Sigmoid colon (tissue), 7 donors: ENCODE measurements around the gene VEZF1. TPM values are rescaled to one million over a fixed set of nuclear protein-coding genes. Genes with fewer than 3 reads are reported as not detected.

Source experiments
- DNase-seq: peaks from one replicate; pipeline ENCODE4 v3.0.0-alpha.2; 2019
- H3K27ac ChIP-seq, 4 donors: fragments of 200-600 bp; sonication (generic); one replicate each; pipeline ENCODE4 v1.5.1; 2016 to 2019; ENCODE audit warnings: mild to moderate bottlenecking in 1 of 4
- H3K27me3 ChIP-seq, 3 donors: fragments of 200-600 bp; sonication (generic); one replicate each; pipeline ENCODE4 v1.5.1; 2019; ENCODE audit warnings: mild to moderate bottlenecking in 1 of 3
- H3K36me3 ChIP-seq, 4 donors: fragments of 200-600 bp; sonication (generic); one replicate each; pipeline ENCODE4 v1.5.1; 2016 to 2019
- H3K4me1 ChIP-seq, 4 donors: fragments of 200-600 bp; sonication (generic); one replicate each; pipeline ENCODE4 v1.5.1; 2017 to 2019
- H3K4me3 ChIP-seq, 4 donors: fragments of 200-600 bp; sonication (generic); one replicate each; pipeline ENCODE4 v1.5.1; 2017 to 2019; ENCODE audit warnings: mild to moderate bottlenecking in 2 of 4, moderate library complexity in 1 of 4
- H3K9me3 ChIP-seq, 4 donors: fragments of 200-600 bp in 3 of 4; sonication (generic) in 3 of 4; one replicate each; pipeline versions ENCODE4 v1.5.1 to v1.6.1; 2013 to 2019
- EP300 ChIP-seq, 4 donors: sonication (generic); formaldehyde crosslinking; IDR thresholded peaks; one replicate each; pipeline ENCODE4 v1.6.1; 2017; ENCODE audit warnings: antibody characterized with exemption in 4 of 4
- POLR2A ChIP-seq, 2 donors: fragments of 450-650 bp; IDR thresholded peaks; one replicate each; pipeline ENCODE4 v1.6.1; 2016; ENCODE audit warnings: antibody characterized with exemption in 2 of 2, mild to moderate bottlenecking in 2 of 2, moderate library complexity in 2 of 2
- POLR2AphosphoS5 ChIP-seq, 4 donors: sonication (generic); formaldehyde crosslinking; IDR thresholded peaks; one replicate each; pipeline ENCODE4 v1.6.1; 2017; ENCODE audit warnings: antibody characterized with exemption in 4 of 4
- WGBS, 2 donors: extraction: QIAGEN DNeasy Blood & Tissue Kit; methylation state at CpG; one replicate each; pipeline ENCODE4 v1.1.7; 2013; 5-methylcytosine and 5-hydroxymethylcytosine counted together
- intact Hi-C: fragments of 100-400 bp; cut with DNase I; formaldehyde crosslinking; loops from one replicate; pipeline ENCODE4 v1.15.1; 2023
- polyA plus RNA-seq, 3 donors: library from polyadenylated mRNA; stranded (reverse); fragments of 200-250 nt; gene quantifications; one replicate each; pipeline ENCODE4 v1.2.3, GENCODE V29; 2013
- total RNA-seq, 4 donors: library from RNA; depleted of rRNA; stranded (reverse); fragments of >200 nt; gene quantifications; one replicate each; pipeline ENCODE4 v1.1.0, GENCODE V29; 2016
- TF ChIP-seq, protein P1 (sequence below), 4 experiments: fragments of 450-650 bp in 3 of 4; fragments of 200-600 bp in 1 of 4; IDR thresholded peaks; one replicate each; pipeline ENCODE4 v1.5.1; 2016 to 2019; ENCODE audit warnings: antibody characterized with exemption in 4 of 4, mild to moderate bottlenecking in 3 of 4, moderate library complexity in 2 of 4
- donor health status: healthy with polysubstance abuse.
- donor health status: Bipolar disorder and iron deficiency.
- donor health status: healthy.

Gene VEZF1, protein sequence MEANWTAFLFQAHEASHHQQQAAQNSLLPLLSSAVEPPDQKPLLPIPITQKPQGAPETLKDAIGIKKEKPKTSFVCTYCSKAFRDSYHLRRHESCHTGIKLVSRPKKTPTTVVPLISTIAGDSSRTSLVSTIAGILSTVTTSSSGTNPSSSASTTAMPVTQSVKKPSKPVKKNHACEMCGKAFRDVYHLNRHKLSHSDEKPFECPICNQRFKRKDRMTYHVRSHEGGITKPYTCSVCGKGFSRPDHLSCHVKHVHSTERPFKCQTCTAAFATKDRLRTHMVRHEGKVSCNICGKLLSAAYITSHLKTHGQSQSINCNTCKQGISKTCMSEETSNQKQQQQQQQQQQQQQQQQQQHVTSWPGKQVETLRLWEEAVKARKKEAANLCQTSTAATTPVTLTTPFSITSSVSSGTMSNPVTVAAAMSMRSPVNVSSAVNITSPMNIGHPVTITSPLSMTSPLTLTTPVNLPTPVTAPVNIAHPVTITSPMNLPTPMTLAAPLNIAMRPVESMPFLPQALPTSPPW
- total RNA-seq (100 to 1,000 TPM in 3 of 4 donors, 10 to 100 TPM in 1; 99.8 to 120 (median 105) TPM), polyA plus RNA-seq (10 to 100 TPM; 17.8 to 24.8 (median 21.0) TPM)

DNA sequence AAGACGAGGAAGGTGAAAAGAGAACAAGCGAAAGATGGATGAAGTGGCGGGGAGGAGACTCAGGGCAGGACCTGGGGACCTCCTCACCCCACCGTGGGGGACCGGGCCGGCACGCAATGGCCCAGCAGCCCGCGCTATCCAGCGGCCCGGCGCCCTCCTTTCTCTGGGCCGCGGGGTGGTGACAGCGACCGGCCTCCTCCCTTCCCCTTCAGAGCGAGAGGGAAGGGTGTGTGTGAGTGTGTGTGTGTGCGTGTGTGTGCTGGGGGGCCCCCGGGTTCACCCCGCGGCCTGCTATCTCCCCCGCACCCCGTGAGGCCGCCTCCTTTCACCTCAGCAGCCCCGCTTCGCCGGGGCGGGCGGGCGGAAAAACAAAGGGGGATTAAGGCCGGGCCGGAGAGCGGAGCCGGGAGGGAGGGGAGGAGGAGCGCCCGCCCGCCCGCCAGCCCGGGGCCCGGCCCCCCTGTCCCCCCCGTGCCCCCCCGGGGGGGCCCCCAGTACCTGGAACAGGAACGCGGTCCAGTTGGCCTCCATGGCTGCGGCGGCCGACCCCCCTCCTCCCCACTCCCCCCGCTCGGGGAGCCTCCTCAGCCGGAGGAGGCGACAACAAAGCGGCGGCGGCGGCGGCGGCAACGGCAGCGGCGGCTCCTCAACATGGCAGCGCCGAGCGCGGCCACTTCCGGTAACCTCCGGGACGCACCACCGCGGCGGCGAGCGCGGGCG is at the start of gene VEZF1:
TSS of gene VEZF1 (minus strand) at position 674 of the 720 bp plus-strand sequence. CDS start at position 531, 143 bp downstream.
- intact Hi-C loops, result loop anchor here (2.0 kb wide), 2 partner anchors 19 to 95 kb away; partner anchors contain the start of gene SRSF1
- Histone ChIP-seq H3K4me1 (peaks cover 0 to 55% (median 46%) of the 10 kb centered on the region in 4 donors), H3K36me3 (peaks cover 0 to 4% (median 0%) of the 10 kb centered on the region in 4 donors), H3K9me3 (no peaks in the 10 kb centered on the region), H3K27me3 (no peaks in the 10 kb centered on the region), H3K4me3 (peak within 1 kb of the TSS; percentile 80 to 91 (median 86)), H3K27ac (peak within 1 kb of the TSS; percentile 95 to 99 (median 97))
- DNase-seq, result peak; percentile 90
- TF ChIP-seq, protein P1, sequence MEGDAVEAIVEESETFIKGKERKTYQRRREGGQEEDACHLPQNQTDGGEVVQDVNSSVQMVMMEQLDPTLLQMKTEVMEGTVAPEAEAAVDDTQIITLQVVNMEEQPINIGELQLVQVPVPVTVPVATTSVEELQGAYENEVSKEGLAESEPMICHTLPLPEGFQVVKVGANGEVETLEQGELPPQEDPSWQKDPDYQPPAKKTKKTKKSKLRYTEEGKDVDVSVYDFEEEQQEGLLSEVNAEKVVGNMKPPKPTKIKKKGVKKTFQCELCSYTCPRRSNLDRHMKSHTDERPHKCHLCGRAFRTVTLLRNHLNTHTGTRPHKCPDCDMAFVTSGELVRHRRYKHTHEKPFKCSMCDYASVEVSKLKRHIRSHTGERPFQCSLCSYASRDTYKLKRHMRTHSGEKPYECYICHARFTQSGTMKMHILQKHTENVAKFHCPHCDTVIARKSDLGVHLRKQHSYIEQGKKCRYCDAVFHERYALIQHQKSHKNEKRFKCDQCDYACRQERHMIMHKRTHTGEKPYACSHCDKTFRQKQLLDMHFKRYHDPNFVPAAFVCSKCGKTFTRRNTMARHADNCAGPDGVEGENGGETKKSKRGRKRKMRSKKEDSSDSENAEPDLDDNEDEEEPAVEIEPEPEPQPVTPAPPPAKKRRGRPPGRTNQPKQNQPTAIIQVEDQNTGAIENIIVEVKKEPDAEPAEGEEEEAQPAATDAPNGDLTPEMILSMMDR (IDR thresholded peaks at IDR 0.05), result no peak
- no peak for TF ChIP-seq EP300 (IDR thresholded peaks at IDR 0.05)
- peak; percentile 68 to 92 (median 86) for TF ChIP-seq POLR2AphosphoS5 (IDR thresholded peaks at IDR 0.05)
- TF ChIP-seq POLR2A (IDR thresholded peaks at IDR 0.05), result peak; percentile 65 to 73
- 0% methylated on average over 73 to 74 of the region's 74 CpGs for WGBS, 2 donors

GRCh38 chr17:58032691-58033415 is 44.8 kb upstream of the VEZF1 start:
- Histone ChIP-seq H3K27ac (no peak overlapping the region), H3K4me1 (no peaks in the 10 kb centered on the region), H3K27me3 (no peaks in the 10 kb centered on the region), H3K36me3 (no peaks in the 10 kb centered on the region), H3K4me3 (no peak overlapping the region), H3K9me3 (no peaks in the 10 kb centered on the region)
- DNase-seq, result no peak
- TF ChIP-seq POLR2A (IDR thresholded peaks at IDR 0.05), result no peak
- TF ChIP-seq, protein P1 (IDR thresholded peaks at IDR 0.05), result no peak
- TF ChIP-seq POLR2AphosphoS5 (IDR thresholded peaks at IDR 0.05), result no peak
- TF ChIP-seq EP300 (IDR thresholded peaks at IDR 0.05), result no peak
- intact Hi-C loops, result no loop called here
- WGBS, 2 donors, result 58 to 63% methylated on average over 6 of the region's 6 CpGs

DNA sequence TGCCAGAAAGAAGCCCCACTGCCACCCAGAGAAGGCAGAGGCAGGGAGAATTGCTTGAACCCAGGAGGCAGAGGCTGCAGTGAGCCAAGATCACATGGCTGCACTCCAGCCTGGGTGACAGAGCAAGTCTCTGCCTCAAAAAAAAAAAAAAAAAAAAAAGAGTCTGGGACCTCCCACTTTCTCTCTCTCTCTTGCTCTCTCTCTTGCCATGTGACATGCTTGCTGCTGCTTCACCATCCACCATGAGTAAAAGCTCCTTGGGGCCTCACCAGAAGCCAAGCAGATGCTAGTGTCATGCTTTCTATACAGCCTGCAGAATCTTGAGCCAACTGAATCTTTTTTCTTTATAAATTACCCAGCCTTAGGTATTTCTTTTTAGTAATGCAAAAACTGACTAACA is 40.5 kb upstream of the VEZF1 start:
- H3K36me3 ChIP-seq, result no peaks in the 10 kb centered on the region
- no peaks in the 10 kb centered on the region for H3K9me3 ChIP-seq
- H3K4me3 ChIP-seq, result no peak overlapping the region
- H3K4me1 ChIP-seq, result no peaks in the 10 kb centered on the region
- intact Hi-C loops, result no loop called here
- DNase-seq, result no peak
- TF ChIP-seq, protein P1 (IDR thresholded peaks at IDR 0.05), result no peak
- TF ChIP-seq EP300 (IDR thresholded peaks at IDR 0.05), result no peak
- no peak for TF ChIP-seq POLR2AphosphoS5 (IDR thresholded peaks at IDR 0.05)
- no peak for TF ChIP-seq POLR2A (IDR thresholded peaks at IDR 0.05)
- no peak overlapping the region for H3K27ac ChIP-seq
- no peaks in the 10 kb centered on the region for H3K27me3 ChIP-seq

- Histone ChIP-seq H3K36me3 (no peaks in the 10 kb centered on the region), H3K9me3 (no peaks in the 10 kb centered on the region), H3K4me1 (no peaks in the 10 kb centered on the region), H3K27me3 (no peaks in the 10 kb centered on the region), H3K4me3 (no peak overlapping the region), H3K27ac (no peak overlapping the region)
- TF ChIP-seq EP300 (IDR thresholded peaks at IDR 0.05) (no peak), POLR2AphosphoS5 (IDR thresholded peaks at IDR 0.05) (no peak), POLR2A (IDR thresholded peaks at IDR 0.05) (no peak)
- TF ChIP-seq, protein P1 (IDR thresholded peaks at IDR 0.05), result no peak
- WGBS, 2 donors, result 89 to 95% methylated on average over 9 of the region's 9 CpGs
- no peak for DNase-seq
- intact Hi-C loops, result no loop called here
Observed at GRCh38 chr17:58020401-58020800, 32.3 kb upstream of the VEZF1 start.
